Measurements from ENCODE around the gene LMOD3. TPM values are rescaled to one million over a fixed set of nuclear protein-coding genes. Genes with fewer than 3 reads are reported as not detected.

LMOD3 gene
- total RNA-seq, 1 donor from 2014 or later = 0.12 TPM

DNA sequence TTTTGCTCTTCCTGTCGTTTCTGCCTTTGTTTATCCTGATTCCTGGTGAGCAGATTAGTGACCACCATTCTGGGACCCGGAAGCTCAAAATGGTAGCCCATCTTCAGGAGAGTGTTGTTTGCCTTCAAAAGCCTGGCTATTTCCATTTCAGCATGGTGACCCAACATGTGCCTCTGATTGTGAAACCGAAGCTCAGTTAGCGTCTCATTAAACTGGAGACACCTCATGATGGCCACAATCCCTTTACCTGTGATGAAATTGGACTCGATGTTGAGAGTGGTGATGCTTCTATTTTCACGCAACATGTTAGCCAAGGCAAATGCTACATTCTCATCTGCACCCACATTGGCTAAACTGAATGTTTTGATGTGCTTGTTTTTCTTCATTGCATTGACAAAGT is 3.3 kb downstream of the LMOD3 start:
- Histone ChIP-seq H3K27ac (no peak overlapping the region), H3K4me3 (no peak overlapping the region), H3K27me3 (no peaks in the 10 kb centered on the region), H3K4me1 (peaks cover 8% of the 10 kb centered on the region), H3K36me3 (no peaks in the 10 kb centered on the region), H3K9me3 (no peaks in the 10 kb centered on the region)
- no peak for DNase-seq
- intact Hi-C loops (cut with DNase I) = no loop called here
- no peak for TF ChIP-seq CTCF (IDR thresholded peaks at IDR 0.05)
- no peak for ATAC-seq

DNA sequence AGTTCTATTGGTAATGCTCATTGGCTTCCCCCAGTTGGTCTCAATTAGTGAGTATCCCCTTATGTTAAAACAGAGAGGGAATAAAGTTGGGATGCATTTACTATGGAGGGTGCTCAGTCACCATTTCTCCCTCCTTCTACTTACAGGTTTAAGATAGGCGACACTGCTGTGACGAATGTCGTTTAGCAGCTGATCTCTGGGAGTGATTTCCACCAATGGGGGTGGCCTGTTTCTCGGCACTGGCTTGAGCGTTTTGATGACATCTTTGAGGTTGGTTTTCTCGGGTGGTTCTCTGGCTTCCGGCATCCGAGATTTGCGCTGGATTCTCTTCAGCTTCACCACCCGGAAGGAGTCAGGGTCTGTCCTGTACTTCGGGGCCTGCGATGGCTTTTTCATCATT is 3.8 kb downstream of the LMOD3 start:
- ATAC-seq = no peak
- TF ChIP-seq CTCF (IDR thresholded peaks at IDR 0.05) = no peak

GRCh38 chr3:69116897-69117296 is 5.5 kb downstream of the LMOD3 start:
- Histone ChIP-seq H3K36me3 (no peaks in the 10 kb centered on the region), H3K4me3 (no peak overlapping the region), H3K27me3 (no peaks in the 10 kb centered on the region), H3K9me3 (no peaks in the 10 kb centered on the region), H3K4me1 (no peaks in the 10 kb centered on the region), H3K27ac (no peak overlapping the region)
- DNase-seq (no peak), ATAC-seq (no peak)
- TF ChIP-seq CTCF (IDR thresholded peaks at IDR 0.05) = no peak
- intact Hi-C loops (cut with DNase I) = no loop called here

More for the DNA sequence above, 3.8 kb downstream of the LMOD3 start:
- H3K27me3 ChIP-seq = no peaks in the 10 kb centered on the region
- H3K9me3 ChIP-seq = no peaks in the 10 kb centered on the region
- H3K27ac ChIP-seq = no peak overlapping the region
- H3K4me3 ChIP-seq = no peak overlapping the region
- H3K4me1 ChIP-seq = peaks cover 8% of the 10 kb centered on the region
- DNase-seq = no peak
- intact Hi-C loops (cut with DNase I) = no loop called here
- H3K36me3 ChIP-seq = no peaks in the 10 kb centered on the region

DNA sequence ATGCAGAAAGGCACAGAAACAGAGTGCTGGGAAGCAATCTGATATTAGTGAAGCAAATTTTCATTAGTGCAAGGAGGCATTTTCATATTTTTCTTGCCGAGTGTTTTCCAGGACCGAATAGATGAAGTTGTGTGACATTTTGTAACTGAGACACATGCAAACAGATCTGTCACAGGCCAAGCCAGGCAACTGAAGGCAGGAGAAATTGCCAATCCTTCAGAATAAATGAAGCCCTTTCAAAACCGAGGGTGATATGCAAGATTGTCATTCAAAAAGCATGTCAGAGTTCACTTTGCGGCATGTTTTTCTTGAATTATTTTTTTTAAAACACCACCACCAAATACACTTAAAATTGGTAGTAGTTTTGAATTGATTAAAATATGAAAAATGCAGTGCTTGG is 6.2 kb downstream of the LMOD3 start:
- no peaks in the 10 kb centered on the region for H3K9me3 ChIP-seq
- DNase-seq (no peak), ATAC-seq (no peak)
- no peaks in the 10 kb centered on the region for H3K27me3 ChIP-seq
- H3K27ac ChIP-seq = no peak overlapping the region
- no peaks in the 10 kb centered on the region for H3K4me1 ChIP-seq
- no peak overlapping the region for H3K4me3 ChIP-seq
- intact Hi-C loops (cut with DNase I) = no loop called here
- no peak for TF ChIP-seq CTCF (IDR thresholded peaks at IDR 0.05)
- no peaks in the 10 kb centered on the region for H3K36me3 ChIP-seq

GRCh38 chr3:69115731-69116130 is 6.7 kb downstream of the LMOD3 start:
- TF ChIP-seq CTCF (IDR thresholded peaks at IDR 0.05) = no peak
- ATAC-seq (no peak), DNase-seq (no peak)
- no peak overlapping the region for H3K4me3 ChIP-seq
- no peaks in the 10 kb centered on the region for H3K36me3 ChIP-seq
- intact Hi-C loops (cut with DNase I) = no loop called here
- H3K27ac ChIP-seq = no peak overlapping the region
- H3K27me3 ChIP-seq = no peaks in the 10 kb centered on the region
- H3K9me3 ChIP-seq = no peaks in the 10 kb centered on the region
- H3K4me1 ChIP-seq = no peaks in the 10 kb centered on the region

- Histone ChIP-seq H3K4me3 (no peak overlapping the region), H3K9me3 (no peaks in the 10 kb centered on the region), H3K4me1 (no peaks in the 10 kb centered on the region), H3K27me3 (no peaks in the 10 kb centered on the region), H3K36me3 (no peaks in the 10 kb centered on the region), H3K27ac (no peak overlapping the region)
- intact Hi-C loops (cut with DNase I) = no loop called here
- DNase-seq (no peak), ATAC-seq (no peak)
- no peak for TF ChIP-seq CTCF (IDR thresholded peaks at IDR 0.05)
These were observed 8.9 kb downstream of the LMOD3 start for GRCh38 chr3:69113536-69113935.
